ENCODE data around the gene GATA2. TPM values are rescaled to one million over a fixed set of nuclear protein-coding genes. Genes with fewer than 3 reads are reported as not detected.

GATA2 gene
- total RNA-seq, 1 donor from 2014 or later, result 37.9 TPM

- Mint-ChIP-seq H3K4me3 (ENCODE audit: unreplicated experiment) (no peak overlapping the region), H3K9me3 (ENCODE audit: unreplicated experiment) (no peaks in the 10 kb centered on the region), H3K27me3 (ENCODE audit: unreplicated experiment) (peaks cover 9% of the 10 kb centered on the region), H3K36me3 (ENCODE audit: low read depth, unreplicated experiment) (peaks cover 3% of the 10 kb centered on the region), H3K27ac (ENCODE audit: unreplicated experiment) (no peak overlapping the region), H3K4me1 (ENCODE audit: unreplicated experiment) (no peaks in the 10 kb centered on the region)
- DNase-seq (ENCODE audit: low spot score), result no peak
- TF ChIP-seq, protein P1, sequence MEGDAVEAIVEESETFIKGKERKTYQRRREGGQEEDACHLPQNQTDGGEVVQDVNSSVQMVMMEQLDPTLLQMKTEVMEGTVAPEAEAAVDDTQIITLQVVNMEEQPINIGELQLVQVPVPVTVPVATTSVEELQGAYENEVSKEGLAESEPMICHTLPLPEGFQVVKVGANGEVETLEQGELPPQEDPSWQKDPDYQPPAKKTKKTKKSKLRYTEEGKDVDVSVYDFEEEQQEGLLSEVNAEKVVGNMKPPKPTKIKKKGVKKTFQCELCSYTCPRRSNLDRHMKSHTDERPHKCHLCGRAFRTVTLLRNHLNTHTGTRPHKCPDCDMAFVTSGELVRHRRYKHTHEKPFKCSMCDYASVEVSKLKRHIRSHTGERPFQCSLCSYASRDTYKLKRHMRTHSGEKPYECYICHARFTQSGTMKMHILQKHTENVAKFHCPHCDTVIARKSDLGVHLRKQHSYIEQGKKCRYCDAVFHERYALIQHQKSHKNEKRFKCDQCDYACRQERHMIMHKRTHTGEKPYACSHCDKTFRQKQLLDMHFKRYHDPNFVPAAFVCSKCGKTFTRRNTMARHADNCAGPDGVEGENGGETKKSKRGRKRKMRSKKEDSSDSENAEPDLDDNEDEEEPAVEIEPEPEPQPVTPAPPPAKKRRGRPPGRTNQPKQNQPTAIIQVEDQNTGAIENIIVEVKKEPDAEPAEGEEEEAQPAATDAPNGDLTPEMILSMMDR (IDR thresholded peaks at IDR 0.05; ENCODE audit: unreplicated experiment), result no peak
These were observed 12.8 kb upstream of the GATA2 start for GRCh38 chr3:128505771-128506170.

GRCh38 chr3:128504963-128505730 is 12.1 kb upstream of the GATA2 start:
- Mint-ChIP-seq H3K4me3 (ENCODE audit: unreplicated experiment) (no peak overlapping the region), H3K4me1 (ENCODE audit: unreplicated experiment) (no peaks in the 10 kb centered on the region), H3K27ac (ENCODE audit: unreplicated experiment) (no peak overlapping the region), H3K36me3 (ENCODE audit: low read depth, unreplicated experiment) (peaks cover 3% of the 10 kb centered on the region), H3K27me3 (ENCODE audit: unreplicated experiment) (peaks cover 9% of the 10 kb centered on the region), H3K9me3 (ENCODE audit: unreplicated experiment) (no peaks in the 10 kb centered on the region)
- TF ChIP-seq, protein P1 (IDR thresholded peaks at IDR 0.05; ENCODE audit: unreplicated experiment), result no peak
- DNase-seq (ENCODE audit: low spot score), result no peak

GRCh38 chr3:128504533-128504915 is 11.5 kb upstream of the GATA2 start:
- Mint-ChIP-seq H3K27ac (ENCODE audit: unreplicated experiment) (no peak overlapping the region), H3K9me3 (ENCODE audit: unreplicated experiment) (no peaks in the 10 kb centered on the region), H3K4me1 (ENCODE audit: unreplicated experiment) (no peaks in the 10 kb centered on the region), H3K27me3 (ENCODE audit: unreplicated experiment) (peaks cover 9% of the 10 kb centered on the region), H3K4me3 (ENCODE audit: unreplicated experiment) (no peak overlapping the region), H3K36me3 (ENCODE audit: low read depth, unreplicated experiment) (peaks cover 7% of the 10 kb centered on the region)
- no peak for DNase-seq (ENCODE audit: low spot score)
- TF ChIP-seq, protein P1 (IDR thresholded peaks at IDR 0.05; ENCODE audit: unreplicated experiment), result no peak

GRCh38 chr3:128503751-128504532 is 10.9 kb upstream of the GATA2 start:
- no peak for DNase-seq (ENCODE audit: low spot score)
- Mint-ChIP-seq H3K9me3 (ENCODE audit: unreplicated experiment) (no peaks in the 10 kb centered on the region), H3K4me3 (ENCODE audit: unreplicated experiment) (no peak overlapping the region), H3K27ac (ENCODE audit: unreplicated experiment) (no peak overlapping the region), H3K36me3 (ENCODE audit: low read depth, unreplicated experiment) (peaks cover 7% of the 10 kb centered on the region), H3K27me3 (ENCODE audit: unreplicated experiment) (peaks cover 9% of the 10 kb centered on the region), H3K4me1 (ENCODE audit: unreplicated experiment) (no peaks in the 10 kb centered on the region)
- TF ChIP-seq, protein P1 (IDR thresholded peaks at IDR 0.05; ENCODE audit: unreplicated experiment), result no peak
